ENCODE measurements around the gene TRAK1. TPM values are rescaled to one million over a fixed set of nuclear protein-coding genes. Genes with fewer than 3 reads are reported as not detected.

TRAK1 gene
- total and polyA plus RNA-seq, 7 donors: 17.6 to 42.7 (median 31.8) TPM

- no peak for TF ChIP-seq CTCF (IDR thresholded peaks at IDR 0.05)
- TF ChIP-seq POLR2A (IDR thresholded peaks at IDR 0.05): no peak
- no peak for TF ChIP-seq POLR2AphosphoS5 (IDR thresholded peaks at IDR 0.05)
- no peak for TF ChIP-seq EP300 (IDR thresholded peaks at IDR 0.05)
- intact Hi-C loops (cut with DNase I): no loop called here
- DNase-seq: no peak
- H3K36me3 ChIP-seq: peaks cover 0 to 59% (median 12%) of the 10 kb centered on the region in 4 donors
- H3K27me3 ChIP-seq: no peaks in the 10 kb centered on the region
- peaks cover 0 to 11% (median 7%) of the 10 kb centered on the region in 4 donors for H3K4me1 ChIP-seq
- no peak overlapping the region for H3K27ac ChIP-seq
- WGBS, 2 donors: 64 to 90% methylated on average over 5 of the region's 5 CpGs
- H3K9me3 ChIP-seq: no peaks in the 10 kb centered on the region
- H3K4me3 ChIP-seq: no peak overlapping the region
These were observed 125.8 kb downstream of the TRAK1 start for GRCh38 chr3:42216931-42217333.

GRCh38 chr3:42220436-42221121 is 129.4 kb downstream of the TRAK1 start:
- 88 to 94% methylated on average over 17 of the region's 17 CpGs for WGBS, 2 donors
- Histone ChIP-seq H3K4me3 (no peak overlapping the region), H3K27ac (no peak overlapping the region), H3K9me3 (no peaks in the 10 kb centered on the region), H3K27me3 (no peaks in the 10 kb centered on the region), H3K4me1 (peaks cover 0 to 17% (median 15%) of the 10 kb centered on the region in 4 donors), H3K36me3 (peaks cover 19 to 75% (median 32%) of the 10 kb centered on the region in 4 donors)
- DNase-seq: no peak
- no peak for TF ChIP-seq POLR2A (IDR thresholded peaks at IDR 0.05)
- no peak for TF ChIP-seq CTCF (IDR thresholded peaks at IDR 0.05)
- no peak for TF ChIP-seq EP300 (IDR thresholded peaks at IDR 0.05)
- no peak for TF ChIP-seq POLR2AphosphoS5 (IDR thresholded peaks at IDR 0.05)
- intact Hi-C loops (cut with DNase I): no loop called here

- no peak for DNase-seq
- peaks cover 19 to 62% (median 29%) of the 10 kb centered on the region in 4 donors for H3K36me3 ChIP-seq
- 95 to 96% methylated on average over 31 of the region's 31 CpGs for WGBS, 2 donors
- intact Hi-C loops (cut with DNase I): no loop called here
- TF ChIP-seq EP300 (IDR thresholded peaks at IDR 0.05) (no peak), POLR2AphosphoS5 (IDR thresholded peaks at IDR 0.05) (no peak), CTCF (IDR thresholded peaks at IDR 0.05) (no peak), POLR2A (IDR thresholded peaks at IDR 0.05) (no peak)
- H3K27ac ChIP-seq: no peak overlapping the region
- peaks cover 0 to 17% (median 15%) of the 10 kb centered on the region in 4 donors for H3K4me1 ChIP-seq
- no peak overlapping the region for H3K4me3 ChIP-seq
- no peaks in the 10 kb centered on the region for H3K27me3 ChIP-seq
- H3K9me3 ChIP-seq: no peaks in the 10 kb centered on the region
These were observed 132.0 kb downstream of the TRAK1 start for GRCh38 chr3:42222942-42223693.

GRCh38 chr3:42224178-42224577 is 133.0 kb downstream of the TRAK1 start:
- Histone ChIP-seq H3K27me3 (no peaks in the 10 kb centered on the region), H3K4me3 (no peak overlapping the region), H3K27ac (peak overlapping the region in 2 of 4 donors; percentile 34 to 50), H3K36me3 (peaks cover 19 to 53% (median 29%) of the 10 kb centered on the region in 4 donors), H3K9me3 (no peaks in the 10 kb centered on the region), H3K4me1 (peaks cover 0 to 17% (median 15%) of the 10 kb centered on the region in 4 donors)
- 85 to 89% methylated on average over 9 of the region's 9 CpGs for WGBS, 2 donors
- DNase-seq: no peak
- intact Hi-C loops (cut with DNase I): no loop called here
- no peak for TF ChIP-seq POLR2A (IDR thresholded peaks at IDR 0.05)
- TF ChIP-seq EP300 (IDR thresholded peaks at IDR 0.05): no peak
- no peak for TF ChIP-seq CTCF (IDR thresholded peaks at IDR 0.05)
- no peak for TF ChIP-seq POLR2AphosphoS5 (IDR thresholded peaks at IDR 0.05)
